H1 (cell line): ENCODE results near the gene CNN3. TPM values are rescaled to one million over a fixed set of nuclear protein-coding genes. Genes with fewer than 3 reads are reported as not detected.

Experiments
- CTCF ChIA-PET: fragments of 300-600 bp; sonication (Branson Sonifier 250); formaldehyde crosslinking; loops from one replicate; lab custom pipeline; 2021; ENCODE audit not compliant: partially characterized antibody; lab: Charles Lee
- POLR2A ChIA-PET: fragments of 300-600 bp; sonication (Branson Sonifier 250); formaldehyde crosslinking; loops from one replicate; lab custom pipeline; 2021; ENCODE audit warnings: inconsistent platforms; ENCODE audit not compliant: partially characterized antibody; lab: Charles Lee
- DNase-seq, 2 experiments: peaks; one replicate each; pipeline versions ENCODE4 v3.0.0 to v3.0.0-alpha.2; 2010 to 2022; ENCODE audit warnings: low spot score in 2 of 2, low read depth in 1 of 2, mixed read lengths in 1 of 2
- FAIRE-seq: peaks from 2 replicates; lab custom pipeline; 2011; peaks lifted over from hg19 to GRCh38; lab: Jason Lieb, UNC
- H2AFZ ChIP-seq: 2 replicates; pipeline ENCODE4 v1.8.1; 2012; ENCODE audit warnings: low read length, inconsistent platforms
- H2AK5ac ChIP-seq: 2 replicates; pipeline ENCODE4 v1.6.1; 2013; ENCODE audit warnings: low read depth, low read length
- H2BK120ac ChIP-seq: replicated peaks from 2 replicates; pipeline ENCODE3; 2013; ENCODE audit warnings: low read depth, low read length, inconsistent platforms
- H2BK12ac ChIP-seq: 2 replicates; pipeline ENCODE4 v1.6.1; 2013; ENCODE audit warnings: low read depth, low read length
- H2BK15ac ChIP-seq: 2 replicates; pipeline ENCODE4 v1.6.1; 2013; ENCODE audit warnings: low read length
- H2BK20ac ChIP-seq: 2 replicates; pipeline ENCODE4 v1.6.1; 2013; ENCODE audit warnings: low read length
- H2BK5ac ChIP-seq: 2 replicates; pipeline ENCODE4 v1.6.1; 2013; ENCODE audit warnings: low read depth, low read length
- H3K14ac ChIP-seq: 2 replicates; pipeline ENCODE4 v1.6.1; 2013; ENCODE audit warnings: inconsistent platforms; ENCODE audit not compliant: insufficient read length
- H3K18ac ChIP-seq: 2 replicates; pipeline ENCODE4 v1.6.1; 2013; ENCODE audit warnings: low read length; ENCODE audit errors: extremely low read depth
- H3K23ac ChIP-seq: 2 replicates; pipeline ENCODE4 v1.6.1; 2013; ENCODE audit warnings: inconsistent platforms; ENCODE audit not compliant: insufficient read length
- H3K23me2 ChIP-seq: 2 replicates; pipeline ENCODE4 v1.6.1; 2013; ENCODE audit warnings: low read depth, low read length
- H3K27ac ChIP-seq: 2 replicates; pipeline ENCODE4 v1.6.1; 2011; ENCODE audit warnings: low read depth, low read length, inconsistent platforms
- H3K27me3 ChIP-seq, 4 experiments: replicated peaks in 1 of 4; 1 replicate in 1 of 4; 2 replicates in 3 of 4; pipeline versions ENCODE4 v1.6.1 to v1.8.1; 2011 to 2013; ENCODE audit warnings: low read length in 3 of 4, mild to moderate bottlenecking in 3 of 4, inconsistent platforms in 2 of 4, mixed read lengths in 2 of 4, moderate library complexity in 1 of 4; ENCODE audit not compliant: control insufficient read depth in 3 of 4, insufficient read depth in 3 of 4; ENCODE audit errors: extremely low read depth in 1 of 4
- H3K36me3 ChIP-seq, 4 experiments: 2 replicates each; pipeline versions ENCODE4 v1.6.1 to v1.8.1; 2011 to 2013; ENCODE audit warnings: mild to moderate bottlenecking in 4 of 4, low read length in 3 of 4, moderate library complexity in 2 of 4, control low read depth in 1 of 4, inconsistent platforms in 1 of 4; ENCODE audit not compliant: insufficient read depth in 4 of 4, control insufficient read depth in 2 of 4
- H3K4ac ChIP-seq: replicated peaks from 2 replicates; pipeline ENCODE3; 2013; ENCODE audit warnings: low read length, low read depth, mixed read lengths, inconsistent platforms; ENCODE audit not compliant: insufficient read length
- H3K4me1 ChIP-seq, 4 experiments: replicated peaks in 1 of 4; 1 replicate in 1 of 4; 2 replicates in 3 of 4; pipeline versions ENCODE4 v1.6.1 to v1.8.1; 2011 to 2013; ENCODE audit warnings: low read length in 3 of 4, inconsistent platforms in 2 of 4, mixed read lengths in 1 of 4; ENCODE audit not compliant: insufficient read depth in 4 of 4, control insufficient read depth in 3 of 4
- H3K4me2 ChIP-seq, 2 experiments: 2 replicates each; pipeline versions ENCODE4 v1.6.1 to v1.8.1; 2011 to 2013; ENCODE audit warnings: low read depth in 2 of 2, low read length in 2 of 2, control low read depth in 1 of 2, inconsistent platforms in 1 of 2, mild to moderate bottlenecking in 1 of 2; ENCODE audit not compliant: insufficient read depth in 1 of 2
- H3K4me3 ChIP-seq, 4 experiments: fragments of 200-600, 300-600 bp in 1 of 4; sonication (generic), shearing (Covaris generic), sonication (Bioruptor Twin) in 1 of 4; 2 replicates each; pipeline versions ENCODE4 v1.5.1 to v1.8.1; 2011 to 2016; ENCODE audit warnings: low read length in 4 of 4, low read depth in 3 of 4, control low read depth in 2 of 4, inconsistent platforms in 2 of 4, mild to moderate bottlenecking in 2 of 4, mixed read lengths in 1 of 4, moderate library complexity in 1 of 4; ENCODE audit not compliant: insufficient read depth in 2 of 4; ENCODE audit errors: extremely low read depth in 1 of 4
- H3K56ac ChIP-seq: replicated peaks from 2 replicates; pipeline ENCODE3; 2013; ENCODE audit warnings: low read depth, mild to moderate bottlenecking, mixed read lengths, low read length, inconsistent platforms; ENCODE audit not compliant: insufficient read length
- H3K79me1 ChIP-seq: 2 replicates; pipeline ENCODE4 v1.6.1; 2013; ENCODE audit warnings: low read depth, low read length, control low read depth
- H3K79me2 ChIP-seq, 2 experiments: 2 replicates each; pipeline versions ENCODE4 v1.6.1 to v1.8.1; 2012 to 2013; ENCODE audit warnings: low read length in 2 of 2, mild to moderate bottlenecking in 2 of 2, inconsistent platforms in 1 of 2; ENCODE audit not compliant: insufficient read depth in 2 of 2, control insufficient read depth in 1 of 2
- H3K9ac ChIP-seq, 4 experiments: replicated peaks in 1 of 4; 1 replicate in 1 of 4; 2 replicates in 3 of 4; pipeline versions ENCODE4 v1.6.1 to v1.8.1; 2011 to 2013; ENCODE audit warnings: low read depth in 3 of 4, low read length in 3 of 4, control low read depth in 2 of 4, mild to moderate bottlenecking in 2 of 4, moderate library complexity in 2 of 4, inconsistent platforms in 1 of 4; ENCODE audit errors: extremely low read depth in 1 of 4
- H3K9me3 ChIP-seq, 2 experiments: 2 replicates each; pipeline versions ENCODE4 v1.6.1 to v1.8.1; 2012 to 2013; ENCODE audit warnings: mild to moderate bottlenecking in 2 of 2, moderate library complexity in 2 of 2, control low read depth in 1 of 2, inconsistent platforms in 1 of 2, low read depth in 1 of 2, low read length in 1 of 2, mixed read lengths in 1 of 2; ENCODE audit not compliant: insufficient read depth in 2 of 2
- H4K20me1 ChIP-seq, 2 experiments: replicated peaks in 1 of 2; 2 replicates each; pipeline versions ENCODE3 to v1.8.1; 2011 to 2013; ENCODE audit warnings: inconsistent platforms in 2 of 2, low read length in 2 of 2, mild to moderate bottlenecking in 1 of 2; ENCODE audit not compliant: insufficient read depth in 2 of 2, control insufficient read depth in 1 of 2
- H4K5ac ChIP-seq: 2 replicates; pipeline ENCODE4 v1.6.1; 2013; ENCODE audit warnings: low read length, low read depth, mixed read lengths, inconsistent platforms; ENCODE audit not compliant: insufficient read length
- H4K8ac ChIP-seq: 2 replicates; pipeline ENCODE4 v1.8.0; 2013; ENCODE audit warnings: mild to moderate bottlenecking, moderate library complexity, low read length, inconsistent platforms; ENCODE audit not compliant: insufficient read depth; ENCODE audit errors: extremely low read depth
- H4K91ac ChIP-seq: replicated peaks from 2 replicates; pipeline ENCODE3; 2013; ENCODE audit warnings: low read length, mixed read lengths, inconsistent platforms; ENCODE audit not compliant: insufficient read length
- JUN ChIP-seq: IDR thresholded peaks from 2 replicates; pipeline ENCODE4 v1.6.1; 2011; ENCODE audit warnings: low read depth, mild to moderate bottlenecking, improper control_type of control experiment, low read length
- NANOG ChIP-seq: IDR thresholded peaks from 2 replicates; pipeline ENCODE4 v1.6.1; 2011; ENCODE audit warnings: low read length, low read depth, mild to moderate bottlenecking, inconsistent platforms; ENCODE audit not compliant: insufficient read depth, poor library complexity, severe bottlenecking
- SP2 ChIP-seq: IDR thresholded peaks from 2 replicates; pipeline ENCODE4 v1.6.1; 2012; ENCODE audit warnings: mild to moderate bottlenecking, low read length, inconsistent platforms
- WGBS, 2 experiments: shearing (Covaris generic) in 1 of 2; methylation state at CpG; one replicate each; pipeline versions ENCODE4 v1.1.6 to v1.1.7; 2013 to 2015; ENCODE audit warnings: low lambda C conversion rate in 2 of 2, mixed read lengths in 2 of 2, inconsistent platforms in 1 of 2, low coverage in 1 of 2, missing lambda C conversion rate in 1 of 2; ENCODE audit not compliant: insufficient replicate concordance in 2 of 2, insufficient coverage in 1 of 2, insufficient read length in 1 of 2; ENCODE audit errors: extremely low coverage in 1 of 2, missing lambda C conversion rate in 1 of 2; 5-methylcytosine and 5-hydroxymethylcytosine counted together
- polyA plus RNA-seq, 7 experiments: library from polyadenylated mRNA; depleted of rRNA in 3 of 7; stranded (reverse) in 5 of 7; unstranded in 2 of 7; fragments of >200 nt in 5 of 7; fragments of 200-250 nt in 2 of 7; gene quantifications; 1 replicate in 5 of 7; 2 replicates in 1 of 7; 4 replicates in 1 of 7; pipeline versions ENCODE4 v1.2.1 to v1.2.3, GENCODE V29; 2011 to 2013; ENCODE audit warnings: missing spikeins in 2 of 7, mixed read lengths in 2 of 7
- total RNA-seq: library from RNA; stranded (reverse); fragmentation: NEBNext Ultra II Directional; extraction: Animal tissue kit (Norgen Biotek cat#: 25700); gene quantifications from 2 replicates; pipeline ENCODE4 v1.2.1, GENCODE V29; 2021

CNN3 gene
- total and polyA plus RNA-seq, 2 of the 8 experiments (the other 6 are each of a cell fraction or from before 2014, with no cell fraction given): 134 to 266 TPM

- Histone ChIP-seq H3K79me2 (no peaks in the 10 kb centered on the region), H3K36me3 (peaks cover 6 to 52% (median 36%) of the 10 kb centered on the region in 4 experiments), H4K5ac (no peak overlapping the region), H3K4me1 (peaks cover 0 to 2% (median 0%) of the 10 kb centered on the region in 4 experiments; a peak in 3 of 7 replicates), H2BK20ac (no peak overlapping the region), H2BK120ac (no peak overlapping the region), H2BK15ac (no peak overlapping the region), H3K9me3 (no peaks in the 10 kb centered on the region), H2AFZ (no peak overlapping the region), H3K4ac (no peak overlapping the region), H3K27ac (no peak overlapping the region), H4K91ac (no peak overlapping the region), H3K56ac (no peak overlapping the region), H3K4me3 (no peak overlapping the region), H3K23ac (no peak overlapping the region), H3K23me2 (no peaks in the 10 kb centered on the region), H3K14ac (no peak overlapping the region), H2AK5ac (no peak overlapping the region), H3K9ac (no peak overlapping the region), H3K27me3 (no peaks in the 10 kb centered on the region), H3K79me1 (no peaks in the 10 kb centered on the region), H3K4me2 (no peak overlapping the region), H2BK5ac (no peak overlapping the region), H2BK12ac (no peak overlapping the region), H4K8ac (no peak overlapping the region), H3K18ac (no peak overlapping the region), H4K20me1 (peaks cover 0 to 10% of the 10 kb centered on the region in 2 experiments)
- ChIA-PET POLR2A (interaction anchor here (1.3 to 1.6 kb wide), 2 partner anchors 25 to 33 kb away, joined by 3 to 5 read pairs; partner anchors contain the start of gene CNN3), CTCF (interaction anchor here (0.7 to 2.6 kb wide), 4 partner anchors 29 to 149 kb away, joined by 3 to 11 read pairs (median 6); no protein-coding TSS in a partner anchor)
- DNase-seq (no peak), FAIRE-seq (peak; percentile 39)
- WGBS, 2 experiments: 38% methylated on average over 4 of the region's 4 CpGs; no CpG with 5 or more reads in 1 of the 2 experiments
- peak; percentile 45 for TF ChIP-seq NANOG
- no peak for TF ChIP-seq JUN
- TF ChIP-seq SP2: no peak
Observed at GRCh38 chr1:94894630-94895029, 32.3 kb downstream of the CNN3 start.
